Pericardium fibroblast (primary cell): ENCODE results near the gene INTS13. TPM values are rescaled to one million over a fixed set of nuclear protein-coding genes. Genes with fewer than 3 reads are reported as not detected.

Experiments
- total RNA-seq: library from RNA; depleted of rRNA; stranded (reverse); fragments of >200 nt; gene quantifications from 2 replicates; pipeline ENCODE4 v1.2.3, GENCODE V29; 2015

INTS13 gene
- total RNA-seq = 23.4 and 50.8 TPM in 2 replicates

DNA sequence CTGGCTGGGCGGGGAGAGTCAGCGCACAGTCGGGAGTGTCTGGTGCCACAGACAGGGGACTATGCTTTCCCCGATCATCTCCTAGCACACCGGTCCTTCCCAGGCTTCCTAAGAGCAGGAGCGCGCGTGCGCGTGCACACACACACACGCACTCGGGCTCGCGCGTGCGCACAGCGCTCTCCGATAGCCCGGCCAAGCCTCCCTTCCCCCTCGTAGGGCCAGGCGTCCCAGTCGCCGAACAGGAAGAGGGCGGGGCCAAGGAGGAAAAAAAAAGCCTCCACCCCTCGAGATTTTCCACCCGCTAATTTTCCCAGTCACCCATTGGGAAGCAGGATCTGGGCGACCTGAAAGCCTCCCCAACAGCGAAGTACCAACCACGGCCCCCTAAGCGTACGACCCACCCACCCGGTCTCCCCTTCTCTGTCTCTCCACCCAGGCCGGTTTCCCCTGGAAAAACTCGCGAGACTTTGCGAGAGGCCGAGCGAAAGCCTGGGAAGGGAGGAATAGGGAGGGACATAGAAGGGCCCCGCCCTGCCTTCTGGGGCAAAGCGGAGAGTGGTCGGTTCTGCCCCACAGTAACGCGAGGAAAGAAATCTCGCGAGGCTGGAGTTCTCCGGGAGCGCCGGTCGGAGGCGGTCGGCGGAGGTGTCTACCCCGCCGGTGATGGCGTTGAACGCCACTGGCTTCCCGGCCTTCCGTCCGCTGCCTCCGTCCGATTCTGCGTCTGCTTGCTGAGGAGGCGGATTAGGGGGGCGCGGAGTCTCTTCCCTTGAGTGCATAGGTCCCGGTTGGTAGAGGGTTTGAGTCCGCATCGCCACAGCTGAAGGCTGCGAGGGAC is at the start of gene INTS13, which contains the start of gene FGFR1OP2:
INTS13 (minus strand) TSS at position 119 of the 838 bp plus-strand sequence. CDS start 1,178 bp downstream, outside the sequence.
FGFR1OP2 (plus strand) TSS at position 608 of the 838 bp plus-strand sequence. CDS start 15,689 bp downstream, outside the sequence.

Other genes with a start within 250 kb of the INTS13 start
- 10.6 and 10.9 TPM in 2 replicates for gene ITPR2, start 104.8 kb downstream of the INTS13 start, total RNA-seq
- gene FGFR1OP2, start 489 bp upstream of the INTS13 start, total RNA-seq = 37.1 and 39.3 TPM in 2 replicates
- gene TM7SF3, start 76.4 kb upstream of the INTS13 start, total RNA-seq = 25.7 and 53.9 TPM in 2 replicates
- 29.1 and 92.4 TPM in 2 replicates for gene MED21, start 84.6 kb upstream of the INTS13 start, total RNA-seq
- gene C12orf71, start 144.6 kb upstream of the INTS13 start, total RNA-seq = not detected in 2 replicates